MM.1S (cell line): Measurements from ENCODE around the gene ALPL.

Experiments
- EZH2 ChIP-seq: fragments of 300-600 bp; sonication (generic); optimal IDR thresholded peaks from 2 replicates; pipeline ENCODE3; 2017; ENCODE audit warnings: low read depth, mild to moderate bottlenecking, antibody characterized with exemption, low read length, mixed read lengths
- TF ChIP-seq, protein P1 (sequence below): fragments of 300-600 bp; sonication (generic); IDR thresholded peaks from 2 replicates; pipeline ENCODE4 v1.5.1; 2016; ENCODE audit warnings: antibody characterized with exemption, low read length, mixed read lengths

DNA sequence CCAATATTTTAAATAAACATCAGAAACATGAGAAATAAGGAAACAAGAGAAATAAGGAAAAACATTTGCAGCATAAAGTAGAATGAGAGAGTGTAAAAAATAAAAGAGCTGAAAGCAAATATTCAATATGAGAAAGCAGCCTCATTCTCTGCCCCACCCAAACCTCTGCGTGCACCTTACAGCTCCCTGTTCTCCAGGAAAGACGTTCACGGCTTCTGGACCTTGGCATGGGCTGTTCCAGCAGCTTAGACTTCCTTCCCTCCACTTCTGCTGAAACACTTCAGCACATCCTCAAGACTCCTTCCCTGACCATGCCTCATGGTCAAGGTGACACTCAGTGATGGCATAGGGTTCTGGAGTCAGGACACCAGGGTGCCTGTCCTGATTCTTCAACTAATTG is 23.3 kb downstream of the ALPL start:
- no peak for TF ChIP-seq EZH2
- TF ChIP-seq, protein P1, sequence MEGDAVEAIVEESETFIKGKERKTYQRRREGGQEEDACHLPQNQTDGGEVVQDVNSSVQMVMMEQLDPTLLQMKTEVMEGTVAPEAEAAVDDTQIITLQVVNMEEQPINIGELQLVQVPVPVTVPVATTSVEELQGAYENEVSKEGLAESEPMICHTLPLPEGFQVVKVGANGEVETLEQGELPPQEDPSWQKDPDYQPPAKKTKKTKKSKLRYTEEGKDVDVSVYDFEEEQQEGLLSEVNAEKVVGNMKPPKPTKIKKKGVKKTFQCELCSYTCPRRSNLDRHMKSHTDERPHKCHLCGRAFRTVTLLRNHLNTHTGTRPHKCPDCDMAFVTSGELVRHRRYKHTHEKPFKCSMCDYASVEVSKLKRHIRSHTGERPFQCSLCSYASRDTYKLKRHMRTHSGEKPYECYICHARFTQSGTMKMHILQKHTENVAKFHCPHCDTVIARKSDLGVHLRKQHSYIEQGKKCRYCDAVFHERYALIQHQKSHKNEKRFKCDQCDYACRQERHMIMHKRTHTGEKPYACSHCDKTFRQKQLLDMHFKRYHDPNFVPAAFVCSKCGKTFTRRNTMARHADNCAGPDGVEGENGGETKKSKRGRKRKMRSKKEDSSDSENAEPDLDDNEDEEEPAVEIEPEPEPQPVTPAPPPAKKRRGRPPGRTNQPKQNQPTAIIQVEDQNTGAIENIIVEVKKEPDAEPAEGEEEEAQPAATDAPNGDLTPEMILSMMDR: no peak
